Measurements from ENCODE around the gene LDHB.

DNA sequence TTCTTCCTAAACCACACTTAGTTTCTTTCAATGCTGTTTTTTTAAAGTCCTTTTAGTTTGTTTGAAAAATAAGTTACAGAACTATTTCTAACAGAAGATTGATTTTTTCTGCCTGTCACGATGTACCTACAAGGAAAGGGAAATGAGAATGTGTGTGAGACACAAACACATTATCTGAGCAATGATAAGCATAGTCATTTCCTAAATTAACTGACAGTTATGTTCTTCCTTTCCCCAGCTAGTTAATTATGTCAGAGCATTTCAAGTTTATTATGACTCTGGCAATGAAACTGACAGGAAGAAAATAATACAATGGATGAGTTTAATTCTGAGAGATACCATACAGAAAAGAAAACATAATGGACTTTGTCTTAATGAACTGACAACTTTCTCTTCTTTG is 21.3 kb upstream of the LDHB start:
- TF ChIP-seq HIVEP1 (CRISPR knock-in tag; IDR thresholded peaks at IDR 0.05) (no peak), TAF15 (IDR thresholded peaks at IDR 0.05; ENCODE audit: low read depth, low read length) (no peak), ZFP36 (IDR thresholded peaks at IDR 0.05; ENCODE audit: low read depth, low read length, partially characterized antibody) (no peak), E2F3 (CRISPR knock-in tag; IDR thresholded peaks at IDR 0.05) (no peak), WHSC1 (IDR thresholded peaks at IDR 0.05; ENCODE audit: low read length) (no peak), BRF1 (IDR thresholded peaks at IDR 0.05; ENCODE audit: borderline replicate concordance, extremely low read depth, insufficient read length) (no peak)
- TF ChIP-seq, protein P1, sequence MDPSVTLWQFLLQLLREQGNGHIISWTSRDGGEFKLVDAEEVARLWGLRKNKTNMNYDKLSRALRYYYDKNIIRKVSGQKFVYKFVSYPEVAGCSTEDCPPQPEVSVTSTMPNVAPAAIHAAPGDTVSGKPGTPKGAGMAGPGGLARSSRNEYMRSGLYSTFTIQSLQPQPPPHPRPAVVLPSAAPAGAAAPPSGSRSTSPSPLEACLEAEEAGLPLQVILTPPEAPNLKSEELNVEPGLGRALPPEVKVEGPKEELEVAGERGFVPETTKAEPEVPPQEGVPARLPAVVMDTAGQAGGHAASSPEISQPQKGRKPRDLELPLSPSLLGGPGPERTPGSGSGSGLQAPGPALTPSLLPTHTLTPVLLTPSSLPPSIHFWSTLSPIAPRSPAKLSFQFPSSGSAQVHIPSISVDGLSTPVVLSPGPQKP (CRISPR knock-in tag; IDR thresholded peaks at IDR 0.05): no peak
- TF ChIP-seq, protein P2, sequence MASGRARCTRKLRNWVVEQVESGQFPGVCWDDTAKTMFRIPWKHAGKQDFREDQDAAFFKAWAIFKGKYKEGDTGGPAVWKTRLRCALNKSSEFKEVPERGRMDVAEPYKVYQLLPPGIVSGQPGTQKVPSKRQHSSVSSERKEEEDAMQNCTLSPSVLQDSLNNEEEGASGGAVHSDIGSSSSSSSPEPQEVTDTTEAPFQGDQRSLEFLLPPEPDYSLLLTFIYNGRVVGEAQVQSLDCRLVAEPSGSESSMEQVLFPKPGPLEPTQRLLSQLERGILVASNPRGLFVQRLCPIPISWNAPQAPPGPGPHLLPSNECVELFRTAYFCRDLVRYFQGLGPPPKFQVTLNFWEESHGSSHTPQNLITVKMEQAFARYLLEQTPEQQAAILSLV (tag; IDR thresholded peaks at IDR 0.05): no peak

Data from K562 (cell line).